PFSK-1 (cell line): Measurements from ENCODE around the gene WDR59.

Source experiments
- FOXP2 ChIP-seq: optimal IDR thresholded peaks from 2 replicates; pipeline ENCODE3; 2011; ENCODE audit warnings: borderline replicate concordance, control low read depth, inconsistent platforms; ENCODE audit not compliant: insufficient read depth; ENCODE audit errors: extremely low read length, extremely low read depth
- POLR2AphosphoS5 ChIP-seq: IDR thresholded peaks from 2 replicates; pipeline ENCODE4 v1.6.1; 2012; ENCODE audit warnings: low read depth, mild to moderate bottlenecking, control low read depth, low read length, moderate library complexity
- SIN3A ChIP-seq: IDR thresholded peaks from 2 replicates; pipeline ENCODE4 v1.6.1; 2012; ENCODE audit warnings: mild to moderate bottlenecking, low read length, moderate library complexity, borderline replicate concordance; ENCODE audit not compliant: insufficient read depth
- TAF1 ChIP-seq: IDR thresholded peaks from 2 replicates; pipeline ENCODE4 v1.6.1; 2012; ENCODE audit warnings: low read length, control low read depth, borderline replicate concordance; ENCODE audit not compliant: insufficient read depth
- TF ChIP-seq, protein P1 (sequence below), 2 experiments: IDR thresholded peaks; 2 replicates each; pipeline versions ENCODE4 v1.6.1 to v1.8.0; 2011 to 2012; ENCODE audit warnings: low read depth in 2 of 2, low read length in 2 of 2, control low read depth in 1 of 2, inconsistent platforms in 1 of 2, mild to moderate bottlenecking in 1 of 2, moderate library complexity in 1 of 2; ENCODE audit not compliant: insufficient read depth in 1 of 2

The WDR59 gene

DNA sequence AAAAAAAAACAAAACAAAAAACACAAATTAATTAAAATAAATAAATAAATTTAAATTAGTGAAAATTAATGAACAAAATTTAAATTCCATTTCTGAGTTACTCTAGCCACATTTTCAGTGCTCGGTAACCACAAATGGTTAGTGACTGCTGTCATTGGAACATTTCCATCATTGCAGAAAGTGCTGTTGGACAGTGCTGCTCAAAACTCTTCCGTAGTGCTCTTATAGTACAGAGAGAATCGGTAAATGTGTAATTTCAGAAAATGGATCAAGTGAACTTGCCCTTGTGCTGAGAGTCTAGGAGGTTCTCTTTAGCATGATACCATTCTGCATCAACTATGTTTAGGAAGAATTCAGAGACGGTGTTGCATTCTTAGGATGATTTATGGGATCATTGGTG is 37.6 kb upstream of the WDR59 start:
- TF ChIP-seq POLR2AphosphoS5 = no peak
- TF ChIP-seq FOXP2 = no peak
- TF ChIP-seq SIN3A = no peak
- TF ChIP-seq, protein P1, sequence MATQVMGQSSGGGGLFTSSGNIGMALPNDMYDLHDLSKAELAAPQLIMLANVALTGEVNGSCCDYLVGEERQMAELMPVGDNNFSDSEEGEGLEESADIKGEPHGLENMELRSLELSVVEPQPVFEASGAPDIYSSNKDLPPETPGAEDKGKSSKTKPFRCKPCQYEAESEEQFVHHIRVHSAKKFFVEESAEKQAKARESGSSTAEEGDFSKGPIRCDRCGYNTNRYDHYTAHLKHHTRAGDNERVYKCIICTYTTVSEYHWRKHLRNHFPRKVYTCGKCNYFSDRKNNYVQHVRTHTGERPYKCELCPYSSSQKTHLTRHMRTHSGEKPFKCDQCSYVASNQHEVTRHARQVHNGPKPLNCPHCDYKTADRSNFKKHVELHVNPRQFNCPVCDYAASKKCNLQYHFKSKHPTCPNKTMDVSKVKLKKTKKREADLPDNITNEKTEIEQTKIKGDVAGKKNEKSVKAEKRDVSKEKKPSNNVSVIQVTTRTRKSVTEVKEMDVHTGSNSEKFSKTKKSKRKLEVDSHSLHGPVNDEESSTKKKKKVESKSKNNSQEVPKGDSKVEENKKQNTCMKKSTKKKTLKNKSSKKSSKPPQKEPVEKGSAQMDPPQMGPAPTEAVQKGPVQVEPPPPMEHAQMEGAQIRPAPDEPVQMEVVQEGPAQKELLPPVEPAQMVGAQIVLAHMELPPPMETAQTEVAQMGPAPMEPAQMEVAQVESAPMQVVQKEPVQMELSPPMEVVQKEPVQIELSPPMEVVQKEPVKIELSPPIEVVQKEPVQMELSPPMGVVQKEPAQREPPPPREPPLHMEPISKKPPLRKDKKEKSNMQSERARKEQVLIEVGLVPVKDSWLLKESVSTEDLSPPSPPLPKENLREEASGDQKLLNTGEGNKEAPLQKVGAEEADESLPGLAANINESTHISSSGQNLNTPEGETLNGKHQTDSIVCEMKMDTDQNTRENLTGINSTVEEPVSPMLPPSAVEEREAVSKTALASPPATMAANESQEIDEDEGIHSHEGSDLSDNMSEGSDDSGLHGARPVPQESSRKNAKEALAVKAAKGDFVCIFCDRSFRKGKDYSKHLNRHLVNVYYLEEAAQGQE (IDR thresholded peaks at IDR 0.05; ENCODE audit: insufficient read depth in 1 of 2, low read depth in 2 of 2, low read length in 2 of 2) = no peak
- no peak for TF ChIP-seq TAF1

DNA sequence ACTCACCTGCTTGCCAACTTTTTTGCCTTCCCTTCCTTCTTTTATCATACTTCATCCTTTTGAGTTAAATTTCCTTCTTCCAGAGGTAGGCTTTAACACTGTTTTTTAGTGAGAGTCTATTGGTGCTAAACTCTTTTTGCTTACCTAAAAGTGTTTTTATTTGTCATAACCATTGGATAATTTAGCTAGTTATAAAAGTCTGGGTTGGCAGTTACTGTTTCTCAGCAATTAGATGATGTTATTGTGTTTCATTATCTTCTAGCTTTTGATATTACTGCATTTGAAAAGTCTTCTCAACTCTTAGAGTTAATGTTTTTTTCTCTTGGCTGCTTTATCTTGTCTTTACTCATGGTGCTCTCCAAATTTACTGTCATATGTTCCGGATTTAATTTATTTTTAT is 36.5 kb upstream of the WDR59 start:
- TF ChIP-seq, protein P1 (IDR thresholded peaks at IDR 0.05; ENCODE audit: insufficient read depth in 1 of 2, low read depth in 2 of 2, low read length in 2 of 2) = no peak
- TF ChIP-seq FOXP2 (no peak), TAF1 (no peak), POLR2AphosphoS5 (no peak), SIN3A (no peak)

DNA sequence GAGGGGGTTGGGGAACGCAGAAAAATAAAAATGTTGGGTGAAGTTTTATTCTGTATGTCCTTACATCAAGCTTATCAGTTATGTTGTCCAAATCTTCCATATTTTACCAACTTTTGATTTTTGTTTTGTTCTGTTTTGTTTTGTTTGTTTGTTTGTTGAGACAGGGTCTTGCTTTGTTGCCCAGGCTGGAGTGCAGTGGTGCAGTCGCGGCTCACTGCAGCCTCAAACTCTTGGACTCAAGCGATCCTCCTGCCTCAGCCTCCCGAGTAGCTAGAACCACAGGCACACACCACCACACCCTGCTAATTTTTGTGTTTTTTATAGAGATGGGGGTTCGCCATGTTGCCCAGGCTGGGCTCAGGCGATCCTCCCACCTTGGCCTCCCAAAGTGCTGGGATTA is 34.7 kb upstream of the WDR59 start:
- TF ChIP-seq, protein P1 (IDR thresholded peaks at IDR 0.05; ENCODE audit: insufficient read depth in 1 of 2, low read depth in 2 of 2, low read length in 2 of 2) = no peak
- TF ChIP-seq FOXP2 (no peak), POLR2AphosphoS5 (no peak), SIN3A (no peak), TAF1 (no peak)

DNA sequence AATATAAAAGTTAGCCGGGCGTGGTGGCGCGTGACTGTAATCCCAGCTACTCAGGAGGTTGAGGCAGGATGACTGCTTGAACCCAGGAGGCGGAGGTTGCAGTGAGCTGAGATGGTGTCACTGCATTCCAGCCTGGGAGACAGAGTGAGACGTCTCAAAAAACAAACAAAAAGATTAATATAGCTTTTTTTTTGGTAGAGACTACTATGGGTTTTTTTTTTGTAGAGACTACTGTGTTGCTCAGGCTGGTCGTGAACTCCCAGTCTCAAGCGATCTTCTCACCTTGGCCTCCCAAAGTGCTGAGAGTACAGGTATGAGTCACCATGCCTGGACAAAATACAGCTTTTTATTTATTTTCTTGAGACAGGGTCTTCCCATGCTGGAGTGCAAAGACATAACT is 34.1 kb upstream of the WDR59 start:
- no peak for TF ChIP-seq FOXP2
- no peak for TF ChIP-seq POLR2AphosphoS5
- TF ChIP-seq, protein P1 (IDR thresholded peaks at IDR 0.05; ENCODE audit: insufficient read depth in 1 of 2, low read depth in 2 of 2, low read length in 2 of 2) = no peak
- no peak for TF ChIP-seq TAF1
- no peak for TF ChIP-seq SIN3A
